GM18951 (cell line): ENCODE results near the gene SH3D19.

Source experiments
- POLR2A ChIP-seq: IDR thresholded peaks from 4 replicates; pipeline ENCODE4 v1.6.1; 2011; ENCODE audit warnings: mild to moderate bottlenecking; ENCODE audit not compliant: insufficient read length, insufficient read depth; ENCODE audit errors: extremely low read depth
- in situ Hi-C: fragments of 300-500 bp; cut with MboI; formaldehyde crosslinking; loops from one replicate; pipeline ENCODE4 v1.12.0; 2022; ENCODE audit warnings: low sequenced_read_pairs, mixed read lengths, inconsistent platforms; ENCODE audit not compliant: unreplicated experiment

The SH3D19 gene

DNA sequence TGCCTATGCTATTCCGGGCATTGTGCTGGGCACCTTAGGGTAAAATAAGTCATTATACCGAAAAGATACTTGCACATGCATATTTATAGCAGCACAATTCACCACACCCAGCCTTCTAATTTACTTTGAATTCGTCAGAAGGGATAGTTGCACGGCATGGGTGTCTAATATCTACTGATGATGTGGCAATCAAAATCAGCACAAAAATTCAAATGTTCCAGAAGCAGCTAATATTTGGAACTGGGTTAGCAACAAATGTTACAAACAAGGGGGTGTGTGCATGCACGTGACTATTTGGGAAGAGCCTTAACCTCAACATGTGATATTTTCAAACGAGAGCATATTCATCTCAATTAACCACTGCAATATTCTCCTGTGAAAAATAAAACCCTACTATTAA, 128.2 kb downstream of the SH3D19 start:
- in situ Hi-C loops = no loop called here

DNA sequence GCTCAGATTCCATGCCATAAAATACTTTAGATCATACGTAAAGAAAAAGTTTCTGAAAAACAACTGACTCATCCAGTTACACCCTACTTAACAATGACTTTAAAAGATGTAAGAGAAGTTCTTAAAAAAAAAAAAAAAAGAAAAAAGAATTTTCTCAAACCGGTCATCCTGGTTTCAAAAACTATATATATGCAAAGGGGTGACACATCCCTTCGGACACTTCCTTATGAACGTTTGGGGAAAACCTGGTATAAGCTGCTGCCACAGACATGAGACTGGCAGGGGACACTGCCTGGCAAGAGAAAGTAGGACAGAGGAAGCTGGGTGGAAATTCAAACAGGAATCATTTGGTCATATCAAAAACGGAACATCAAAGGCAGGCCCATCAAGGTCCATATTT, 129.6 kb downstream of the SH3D19 start:
- in situ Hi-C loops = no loop called here
- no peak for TF ChIP-seq POLR2A

More for the DNA sequence above, 128.2 kb downstream of the SH3D19 start:
- no peak for TF ChIP-seq POLR2A

DNA sequence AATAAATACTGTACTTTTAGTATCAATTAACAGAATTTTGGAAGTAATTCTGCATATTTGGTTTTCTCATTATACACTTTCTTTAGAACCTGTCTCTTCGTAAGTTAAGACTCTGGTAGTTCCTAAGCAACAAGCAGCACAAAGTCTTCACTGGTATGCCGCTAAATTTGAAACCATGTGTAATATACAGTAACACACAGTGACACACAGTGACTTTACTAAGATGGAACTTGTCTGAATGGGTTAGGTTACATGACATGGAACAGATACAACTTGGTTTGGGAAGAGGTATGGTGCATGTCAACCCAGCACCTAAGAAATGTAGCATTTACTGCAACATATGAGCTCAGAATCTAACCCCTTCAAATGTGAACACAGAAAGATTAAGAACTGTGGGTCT, 132.0 kb downstream of the SH3D19 start:
- no peak for TF ChIP-seq POLR2A
- in situ Hi-C loops = no loop called here

DNA sequence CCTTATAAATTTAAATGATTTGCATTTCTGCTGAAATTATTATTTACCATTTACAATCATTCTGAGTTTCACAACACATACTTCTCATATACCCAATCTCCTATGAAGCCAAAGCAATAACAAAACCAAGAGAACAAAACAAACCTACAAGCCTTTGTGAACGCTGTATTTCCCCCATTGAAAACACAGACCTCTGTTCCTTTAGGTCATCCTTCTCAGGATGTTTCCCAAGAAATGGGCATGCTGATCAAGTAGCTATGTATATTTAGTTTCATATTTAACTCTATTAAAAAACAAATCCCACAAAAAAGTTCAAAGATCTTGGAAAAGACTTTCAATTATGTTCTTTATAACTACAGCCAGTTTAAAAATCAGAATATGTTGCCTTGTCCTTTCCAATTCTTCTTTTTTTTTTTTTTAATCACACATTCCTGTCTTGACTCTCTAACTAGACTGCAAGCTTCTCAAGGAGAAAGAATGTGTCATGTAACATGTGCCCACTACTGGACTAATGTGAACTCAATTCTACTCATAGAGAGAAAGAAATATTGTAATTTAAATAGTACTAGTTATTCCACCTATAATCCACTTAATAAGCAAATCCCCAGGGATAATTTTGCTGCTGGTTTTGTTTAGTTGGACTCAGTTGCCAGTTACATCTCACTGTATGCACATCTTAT, 132.7 kb downstream of the SH3D19 start:
- in situ Hi-C loops = no loop called here
- TF ChIP-seq POLR2A = no peak

DNA sequence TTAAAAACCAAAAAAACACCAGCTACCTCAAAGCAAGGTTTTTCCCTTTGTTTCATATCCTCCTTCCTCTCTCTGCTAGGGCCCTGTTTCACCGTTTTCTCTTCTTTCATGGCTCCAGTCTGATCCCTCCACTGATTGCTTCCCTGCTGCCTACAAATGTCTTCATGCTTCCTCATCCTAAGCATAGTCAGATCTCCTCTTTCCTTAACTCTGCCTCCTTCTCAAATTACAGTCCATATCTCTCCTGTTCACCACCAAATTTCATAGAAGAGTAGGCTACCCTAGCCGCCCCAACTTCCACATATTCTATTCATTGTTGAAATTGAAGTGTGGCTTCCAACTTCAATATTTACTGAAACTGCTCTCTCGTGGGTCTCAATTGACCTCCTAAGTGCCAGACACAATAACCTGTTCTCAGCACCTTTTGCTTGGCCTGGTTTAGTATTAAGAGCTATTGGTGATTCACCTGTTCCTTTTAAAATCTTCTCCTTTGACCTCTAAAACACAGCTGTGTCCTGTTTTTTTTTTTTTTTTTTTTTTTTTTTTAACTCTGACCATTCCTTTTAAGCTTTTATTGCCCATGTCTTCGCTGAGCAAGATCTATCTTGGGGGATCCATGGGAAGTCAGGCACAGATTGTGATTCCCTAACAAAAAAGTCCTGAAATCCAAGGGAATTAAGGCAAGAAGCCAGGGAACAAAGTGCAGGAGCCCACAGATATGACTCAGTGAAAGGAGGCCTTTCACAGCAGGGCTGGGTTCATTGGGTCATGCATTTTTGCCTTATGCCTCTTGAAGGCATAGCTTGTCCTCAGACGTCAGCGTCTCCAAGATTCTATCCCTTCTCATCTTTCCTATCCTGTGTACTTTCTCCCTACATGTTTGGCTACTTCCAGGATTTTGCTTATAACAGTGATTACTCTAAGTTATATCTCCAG, 140.6 kb downstream of the SH3D19 start:
- TF ChIP-seq POLR2A = no peak
- in situ Hi-C loops = no loop called here

DNA sequence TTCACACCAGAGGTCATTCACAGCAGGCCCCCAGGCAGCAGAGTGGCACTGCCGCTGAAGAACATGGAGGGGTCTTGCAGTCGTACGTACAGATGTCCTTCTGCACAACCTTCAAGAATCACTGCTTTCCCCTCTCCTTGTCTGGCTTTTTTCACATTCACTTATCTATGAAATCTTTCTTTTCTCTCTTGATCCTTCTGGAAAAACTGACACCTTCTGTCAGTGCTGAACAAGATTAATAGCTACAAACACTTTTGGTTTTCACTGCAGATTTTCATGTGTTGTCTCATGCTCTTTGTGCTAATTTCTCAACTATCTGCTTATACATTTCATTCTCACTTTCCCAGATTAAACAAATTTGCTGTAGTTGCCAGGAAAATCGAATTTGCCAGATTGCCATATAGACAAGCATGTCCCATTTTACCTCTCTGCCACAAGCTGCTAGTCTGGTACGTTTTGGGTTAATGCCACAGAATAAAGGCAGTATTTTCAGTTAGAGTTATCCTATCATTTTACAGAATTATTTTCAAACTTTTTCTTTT, 142.9 kb downstream of the SH3D19 start:
- TF ChIP-seq POLR2A = no peak
- in situ Hi-C loops = no loop called here

DNA sequence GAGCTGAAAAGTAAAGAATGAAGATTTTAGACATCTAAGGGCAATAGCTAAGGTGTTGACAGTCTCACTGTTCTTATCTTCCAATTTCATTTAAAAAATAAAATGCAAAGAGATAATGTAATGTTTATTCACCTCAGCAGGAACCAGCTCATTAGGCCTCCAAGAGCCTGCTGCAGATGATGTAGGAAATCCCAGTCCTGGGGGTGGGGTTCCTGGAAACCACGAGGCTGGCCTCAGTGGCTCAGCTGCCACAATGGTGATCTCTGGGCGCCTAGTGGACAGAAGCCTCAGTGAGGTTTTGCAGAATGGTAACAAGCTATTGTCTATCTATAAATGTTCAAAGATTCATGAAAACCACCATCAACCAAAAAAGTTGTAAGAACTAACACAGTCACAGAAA, 148.7 kb downstream of the SH3D19 start:
- in situ Hi-C loops = no loop called here
- TF ChIP-seq POLR2A = no peak

DNA sequence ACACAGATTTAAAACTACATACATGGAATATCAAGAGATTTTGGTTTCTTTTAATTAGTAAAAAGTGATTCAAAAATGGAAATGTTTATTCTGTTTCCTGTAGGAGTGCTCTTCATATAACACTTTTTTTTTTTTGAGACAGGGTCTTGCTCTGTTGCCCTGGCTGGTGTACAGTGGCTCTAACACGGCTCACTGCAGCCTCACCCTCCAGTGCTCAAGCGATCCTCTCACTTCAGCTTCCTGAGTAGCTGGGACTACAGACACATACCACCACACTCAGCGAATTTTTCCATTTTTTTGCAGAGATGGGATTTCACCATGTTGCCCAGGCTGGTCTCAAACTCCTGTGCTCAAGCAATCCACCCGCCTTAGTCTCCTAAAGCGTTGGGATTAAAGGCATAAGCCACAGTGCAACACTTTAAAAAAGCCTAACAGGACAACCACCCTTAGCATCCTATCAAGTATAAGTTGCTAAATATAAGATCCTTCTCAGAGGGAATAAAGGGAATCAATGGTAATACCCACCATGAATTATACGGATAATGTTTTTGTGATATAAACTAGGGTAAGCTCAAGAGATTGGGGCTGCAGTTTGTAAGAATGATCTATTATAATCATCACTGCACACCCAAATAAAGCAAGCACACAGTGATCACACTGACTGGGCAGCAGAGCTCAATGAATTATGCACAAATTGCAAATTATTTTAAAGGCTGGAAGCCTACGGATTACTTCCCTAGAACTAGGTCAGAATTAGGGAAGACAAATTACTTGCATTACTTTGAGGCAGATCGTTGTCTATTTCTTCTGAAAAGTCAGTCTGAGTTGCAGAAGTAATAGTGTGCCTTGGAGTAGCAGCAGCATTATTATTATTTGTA, 149.4 kb downstream of the SH3D19 start:
- in situ Hi-C loops = no loop called here
- TF ChIP-seq POLR2A = no peak

DNA sequence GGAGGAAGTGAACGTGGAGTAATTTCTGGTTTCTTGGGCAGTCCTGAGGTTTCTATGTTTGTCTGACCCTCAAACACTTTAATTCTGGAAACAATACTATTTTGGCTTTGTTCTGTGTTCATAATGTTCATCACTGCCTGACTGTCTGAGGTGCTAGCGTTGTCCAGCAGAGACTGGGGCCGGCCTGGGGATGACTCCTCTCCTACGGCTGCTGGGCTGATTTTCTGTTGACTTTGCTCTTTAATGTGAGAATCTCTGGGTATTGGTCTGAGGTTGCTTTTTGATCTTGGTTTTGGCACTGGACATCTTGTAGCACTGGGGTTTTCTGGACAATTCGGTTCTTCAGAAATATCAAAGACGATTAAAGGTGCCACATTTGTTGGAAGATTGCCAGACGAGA, 150.2 kb downstream of the SH3D19 start:
- TF ChIP-seq POLR2A = no peak
- in situ Hi-C loops = no loop called here

DNA sequence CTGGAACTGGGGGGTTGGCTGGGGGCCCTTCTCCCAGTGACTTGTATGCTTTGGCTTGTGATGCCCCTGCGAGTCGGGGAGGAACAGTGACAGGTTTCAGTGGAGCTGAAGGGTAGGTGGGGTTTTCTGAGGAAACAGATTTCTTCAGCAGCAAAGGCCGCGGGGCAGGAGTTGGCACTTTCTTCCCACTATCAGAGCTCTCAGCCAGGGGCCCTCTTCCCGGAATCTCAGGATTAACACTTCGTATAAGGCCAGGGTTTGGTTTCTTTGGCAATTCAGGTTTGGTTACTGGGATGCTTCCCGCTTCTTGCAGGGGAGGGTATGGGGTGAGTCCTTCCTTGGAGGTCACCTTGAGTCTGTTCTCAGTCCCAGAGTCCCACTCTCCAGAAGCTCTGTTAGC, 150.6 kb downstream of the SH3D19 start:
- in situ Hi-C loops = no loop called here
- no peak for TF ChIP-seq POLR2A

DNA sequence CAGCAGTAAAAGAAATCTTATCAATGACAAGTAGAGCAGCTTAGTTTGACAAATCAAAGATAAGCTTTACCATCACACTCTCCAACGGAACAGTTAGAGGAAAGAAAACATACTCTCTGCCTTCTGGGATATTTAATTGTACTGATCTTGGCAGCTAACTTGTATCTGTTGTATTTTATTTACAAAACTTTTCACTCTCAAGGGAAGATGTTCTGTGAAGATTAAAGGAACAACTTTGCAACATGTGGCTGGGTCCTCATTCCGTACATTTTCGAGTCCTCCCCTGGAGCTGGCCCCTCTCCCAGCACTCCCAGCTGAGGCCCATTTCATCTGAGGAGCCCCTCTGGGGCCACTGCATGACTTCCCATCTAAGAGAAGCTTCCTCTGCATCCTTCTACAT, 151.5 kb downstream of the SH3D19 start:
- TF ChIP-seq POLR2A = no peak
- in situ Hi-C loops = no loop called here

DNA sequence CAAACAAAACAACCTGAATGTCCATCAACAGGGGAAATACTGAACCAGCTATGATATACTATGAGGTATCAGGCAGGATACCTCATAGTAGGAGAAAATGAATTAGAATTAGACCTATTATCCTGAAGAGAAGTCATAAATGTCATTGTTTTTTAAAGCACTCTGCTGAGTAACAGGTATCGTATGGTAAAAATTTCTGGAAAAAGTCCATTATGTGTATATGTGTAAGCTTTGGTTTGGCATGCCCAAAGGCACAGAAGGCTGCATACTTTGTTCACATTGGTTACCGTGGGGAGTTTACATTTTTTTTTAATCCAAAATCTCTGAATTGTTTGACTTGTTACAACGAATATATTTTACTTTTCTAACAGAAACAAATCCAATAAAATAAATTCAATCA, 155.5 kb downstream of the SH3D19 start:
- in situ Hi-C loops = no loop called here
- TF ChIP-seq POLR2A = no peak

DNA sequence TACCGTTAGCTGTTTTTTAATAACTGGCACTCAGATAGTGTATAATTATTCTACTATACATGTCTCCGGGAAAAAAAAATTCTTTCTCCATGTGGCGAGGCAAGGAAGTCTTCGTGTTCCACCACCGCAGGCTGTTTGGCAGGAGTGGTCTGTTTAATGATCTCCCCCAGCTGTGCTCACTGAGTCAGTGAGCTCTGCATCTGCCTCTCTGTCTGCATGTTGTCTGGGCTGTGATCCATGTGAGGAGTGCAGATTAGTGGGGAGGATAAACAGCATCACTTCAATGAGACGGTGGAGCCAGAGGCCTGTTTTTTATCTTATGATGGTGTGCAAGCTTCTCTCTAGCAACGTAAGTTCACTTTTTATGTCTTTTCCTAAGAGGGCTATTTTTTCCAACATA, 156.2 kb downstream of the SH3D19 start:
- in situ Hi-C loops = no loop called here
- TF ChIP-seq POLR2A = no peak
